H1 (cell line): ENCODE data around the gene CDADC1. TPM values are rescaled to one million over a fixed set of nuclear protein-coding genes. Genes with fewer than 3 reads are reported as not detected.

ENCODE experiments used
- CHD7 ChIP-seq: fragments of 300-600 bp; sonication (generic); IDR thresholded peaks from 2 replicates; pipeline ENCODE4 v1.7.1; 2012; ENCODE audit warnings: low read length, moderate library complexity, mild to moderate bottlenecking, inconsistent platforms; ENCODE audit not compliant: insufficient replicate concordance
- CREB1 ChIP-seq: IDR thresholded peaks from 2 replicates; pipeline ENCODE4 v1.6.1; 2012; ENCODE audit warnings: inconsistent platforms
- HDAC2 ChIP-seq, 2 experiments: fragments of 300-600 bp in 1 of 2; sonication (generic) in 1 of 2; IDR thresholded peaks; 2 replicates each; pipeline ENCODE4 v1.6.1; 2011 to 2012; ENCODE audit warnings: low read depth in 2 of 2, low read length in 2 of 2, mild to moderate bottlenecking in 2 of 2, moderate library complexity in 2 of 2, borderline replicate concordance in 1 of 2, inconsistent platforms in 1 of 2
- SIN3A ChIP-seq, 2 experiments: IDR thresholded peaks in 1 of 2; conservative IDR thresholded peaks in 1 of 2; 2 replicates each; pipeline ENCODE4 v1.6.1; 2011 to 2012; ENCODE audit warnings: low read length in 2 of 2, improper control_type of control experiment in 1 of 2, low read depth in 1 of 2, mild to moderate bottlenecking in 1 of 2
- polyA plus RNA-seq, 7 experiments: library from polyadenylated mRNA; depleted of rRNA in 3 of 7; stranded (reverse) in 5 of 7; unstranded in 2 of 7; fragments of >200 nt in 5 of 7; fragments of 200-250 nt in 2 of 7; gene quantifications; 1 replicate in 5 of 7; 2 replicates in 1 of 7; 4 replicates in 1 of 7; pipeline versions ENCODE4 v1.2.1 to v1.2.3, GENCODE V29; 2011 to 2013; ENCODE audit warnings: missing spikeins in 2 of 7, mixed read lengths in 2 of 7
- total RNA-seq: library from RNA; stranded (reverse); fragmentation: NEBNext Ultra II Directional; extraction: Animal tissue kit (Norgen Biotek cat#: 25700); gene quantifications from 2 replicates; pipeline ENCODE4 v1.2.1, GENCODE V29; 2021

CDADC1 gene
- total and polyA plus RNA-seq, 2 of the 8 experiments (the other 6 are each of a cell fraction or from before 2014, with no cell fraction given): 0.98 to 2.7 TPM

- TF ChIP-seq CHD7 (no peak), CREB1 (no peak), SIN3A (conservative IDR thresholded peaks at IDR 0.05 in 1 of 2, IDR thresholded peaks at IDR 0.05 in 1 of 2; ENCODE audit: low read depth in 1 of 2, low read length in 2 of 2) (no peak), HDAC2 (IDR thresholded peaks at IDR 0.05; ENCODE audit: borderline replicate concordance in 1 of 2, low read depth in 2 of 2, low read length in 2 of 2) (no peak)
- TF ChIP-seq, all 59 proteins: peak for 0
These were observed 887 bp downstream of the CDADC1 start (continued) for GRCh38 chr13:49248622-49249002.
